Activated B cell treated with CpG ODN at 0.5 μM for 24 hours (primary cell): ENCODE results near the gene GEN1. TPM values are rescaled to one million over a fixed set of nuclear protein-coding genes. Genes with fewer than 3 reads are reported as not detected.
A peak's percentile ranks its signal among the peaks of the same experiment; 100 is the strongest.

Experiments used
- ATAC-seq: fragments of 200-7000 bp; cut with Tn5 transposase; one replicate; pipeline ENCODE4 v1.10.0; 2021; ENCODE audit warnings: low read depth, mild to moderate bottlenecking, moderate library complexity
- CTCF ChIA-PET: fragments of 350-600 bp; sonication (Branson Sonifier 250); formaldehyde crosslinking; loops from one replicate; lab custom pipeline; 2021; ENCODE audit warnings: antibody characterized with exemption; lab: Charles Lee
- POLR2A ChIA-PET: fragments of 350-600 bp; sonication (Branson Sonifier 250); formaldehyde crosslinking; loops from one replicate; lab custom pipeline; 2021; ENCODE audit warnings: antibody characterized with exemption; lab: Charles Lee
- DNase-seq: peaks from one replicate; pipeline ENCODE4 v3.0.0; 2022
- H3K27ac Mint-ChIP-seq: one replicate; pipeline ENCODE4 v1.8.0; 2020; ENCODE audit warnings: mixed read lengths
- H3K27me3 Mint-ChIP-seq: one replicate; pipeline ENCODE4 v1.8.0; 2021; ENCODE audit warnings: mixed read lengths
- H3K36me3 Mint-ChIP-seq: one replicate; pipeline ENCODE4 v1.8.0; 2021; ENCODE audit warnings: low read depth, mixed read lengths
- H3K4me1 Mint-ChIP-seq: one replicate; pipeline ENCODE4 v1.8.0; 2021; ENCODE audit warnings: mixed read lengths
- H3K4me3 Mint-ChIP-seq: one replicate; pipeline ENCODE4 v1.8.0; 2020; ENCODE audit warnings: mild to moderate bottlenecking, mixed read lengths
- H3K9me3 Mint-ChIP-seq: one replicate; pipeline ENCODE4 v1.8.0; 2020; ENCODE audit warnings: mixed read lengths
- intact Hi-C: fragments of 100-400 bp; cut with micrococcal nuclease; formaldehyde crosslinking; loops from one replicate; pipeline ENCODE4 v1.15.1; 2024
- total RNA-seq: library from RNA; stranded (reverse); gene quantifications from 2 replicates; pipeline ENCODE4 v1.2.3, GENCODE V29; 2022
- TF ChIP-seq, protein P1 (sequence below): fragments of 200-600 bp; IDR thresholded peaks from one replicate; pipeline ENCODE4 v1.8.0; 2022; ENCODE audit warnings: antibody characterized with exemption, mild to moderate bottlenecking

The GEN1 gene
- total RNA-seq, 1 donor from 2014 or later: 163 TPM

DNA sequence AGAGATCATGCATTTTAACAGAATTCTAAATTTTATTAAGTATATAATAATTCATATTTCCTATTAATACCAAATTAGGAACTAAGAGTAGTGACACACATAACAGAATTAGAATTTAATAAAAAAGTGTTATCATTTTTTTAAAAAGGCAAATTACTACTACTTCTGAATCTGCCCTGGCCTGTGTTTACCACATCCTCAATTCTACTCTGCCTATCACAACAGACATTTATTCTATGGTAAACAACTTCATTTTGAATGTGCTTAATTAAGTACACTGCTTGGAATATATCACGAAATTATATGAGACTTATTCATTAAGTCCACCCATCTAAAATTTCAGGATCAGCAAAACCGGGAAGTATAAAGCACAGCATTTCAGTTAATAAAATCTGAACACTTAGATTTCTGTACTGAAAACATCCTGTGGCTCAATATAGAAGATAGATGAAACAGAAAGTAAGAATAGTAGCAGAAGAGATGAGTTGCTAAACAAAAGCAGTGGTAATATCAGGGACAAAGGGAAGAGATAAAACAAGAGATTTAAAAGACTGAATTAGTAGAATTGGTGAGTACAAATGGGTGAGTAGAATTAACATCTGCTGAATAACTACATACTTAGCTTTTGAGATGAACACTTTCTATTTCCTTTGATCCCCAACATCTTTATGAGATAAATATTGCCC is 4.0 kb upstream of the GEN1 start:
- ATAC-seq (no peak), DNase-seq (no peak)
- Mint-ChIP-seq H3K4me3 (peak overlapping the region; percentile 36), H3K36me3 (peaks cover 43% of the 10 kb centered on the region), H3K27me3 (no peaks in the 10 kb centered on the region), H3K4me1 (peaks cover 54% of the 10 kb centered on the region), H3K9me3 (no peaks in the 10 kb centered on the region), H3K27ac (peak overlapping the region; percentile 74)
- intact Hi-C loops: loop anchor here (5.0 kb wide), 5 partner anchors 33 to 1597 kb away; partner anchors contain the start of gene RAD51AP2
- ChIA-PET CTCF (interaction anchor here (1.0 to 1.1 kb wide), 2 partner anchors 30 to 81 kb away, joined by 4 read pairs; no protein-coding TSS in a partner anchor), POLR2A (interaction anchor here (1.0 to 2.2 kb wide), 3 partner anchors 53 to 64 kb away, joined by 5 to 10 read pairs (median 5); no protein-coding TSS in a partner anchor)
- TF ChIP-seq, protein P1, sequence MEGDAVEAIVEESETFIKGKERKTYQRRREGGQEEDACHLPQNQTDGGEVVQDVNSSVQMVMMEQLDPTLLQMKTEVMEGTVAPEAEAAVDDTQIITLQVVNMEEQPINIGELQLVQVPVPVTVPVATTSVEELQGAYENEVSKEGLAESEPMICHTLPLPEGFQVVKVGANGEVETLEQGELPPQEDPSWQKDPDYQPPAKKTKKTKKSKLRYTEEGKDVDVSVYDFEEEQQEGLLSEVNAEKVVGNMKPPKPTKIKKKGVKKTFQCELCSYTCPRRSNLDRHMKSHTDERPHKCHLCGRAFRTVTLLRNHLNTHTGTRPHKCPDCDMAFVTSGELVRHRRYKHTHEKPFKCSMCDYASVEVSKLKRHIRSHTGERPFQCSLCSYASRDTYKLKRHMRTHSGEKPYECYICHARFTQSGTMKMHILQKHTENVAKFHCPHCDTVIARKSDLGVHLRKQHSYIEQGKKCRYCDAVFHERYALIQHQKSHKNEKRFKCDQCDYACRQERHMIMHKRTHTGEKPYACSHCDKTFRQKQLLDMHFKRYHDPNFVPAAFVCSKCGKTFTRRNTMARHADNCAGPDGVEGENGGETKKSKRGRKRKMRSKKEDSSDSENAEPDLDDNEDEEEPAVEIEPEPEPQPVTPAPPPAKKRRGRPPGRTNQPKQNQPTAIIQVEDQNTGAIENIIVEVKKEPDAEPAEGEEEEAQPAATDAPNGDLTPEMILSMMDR: no peak

DNA sequence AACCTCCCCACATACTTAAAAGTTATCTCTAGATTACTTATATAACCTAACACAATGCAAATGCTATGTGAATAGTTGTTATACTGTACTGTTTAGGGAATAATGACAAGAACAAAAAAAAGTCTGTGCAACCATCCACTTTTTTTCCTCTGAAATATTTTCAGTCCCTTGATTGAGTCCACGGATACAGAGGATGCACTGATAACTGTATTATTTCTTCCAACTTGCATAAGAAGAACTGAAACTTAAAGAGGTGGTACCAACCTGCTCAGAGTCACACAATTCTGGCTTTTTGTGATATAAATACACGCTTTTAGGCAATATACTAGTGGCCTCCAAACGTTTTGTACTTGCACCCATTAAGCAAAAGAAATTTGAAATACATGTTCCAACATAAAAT is 1.7 kb upstream of the GEN1 start:
- peaks cover 39% of the 10 kb centered on the region for H3K36me3 Mint-ChIP-seq
- no peak for DNase-seq
- no peaks in the 10 kb centered on the region for H3K9me3 Mint-ChIP-seq
- intact Hi-C loops: loop anchor here (1.0 to 5.0 kb wide), 10 partner anchors 9 to 1595 kb away; partner anchors contain the start of gene RAD51AP2
- H3K27me3 Mint-ChIP-seq: no peaks in the 10 kb centered on the region
- POLR2A ChIA-PET: interaction anchor here (1.6 to 2.4 kb wide), 2 partner anchors 71 to 77 kb away, joined by 19 to 25 read pairs; no protein-coding TSS in a partner anchor
- TF ChIP-seq, protein P1: no peak
- ATAC-seq: peak; percentile 22
- CTCF ChIA-PET: interaction anchor here (1.1 to 1.3 kb wide), 3 partner anchors 32 to 82 kb away, joined by 3 to 8 read pairs (median 4); no protein-coding TSS in a partner anchor
- peak overlapping the region; percentile 95 for H3K4me3 Mint-ChIP-seq
- peaks cover 62% of the 10 kb centered on the region for H3K4me1 Mint-ChIP-seq
- peak overlapping the region; percentile 80 for H3K27ac Mint-ChIP-seq

DNA sequence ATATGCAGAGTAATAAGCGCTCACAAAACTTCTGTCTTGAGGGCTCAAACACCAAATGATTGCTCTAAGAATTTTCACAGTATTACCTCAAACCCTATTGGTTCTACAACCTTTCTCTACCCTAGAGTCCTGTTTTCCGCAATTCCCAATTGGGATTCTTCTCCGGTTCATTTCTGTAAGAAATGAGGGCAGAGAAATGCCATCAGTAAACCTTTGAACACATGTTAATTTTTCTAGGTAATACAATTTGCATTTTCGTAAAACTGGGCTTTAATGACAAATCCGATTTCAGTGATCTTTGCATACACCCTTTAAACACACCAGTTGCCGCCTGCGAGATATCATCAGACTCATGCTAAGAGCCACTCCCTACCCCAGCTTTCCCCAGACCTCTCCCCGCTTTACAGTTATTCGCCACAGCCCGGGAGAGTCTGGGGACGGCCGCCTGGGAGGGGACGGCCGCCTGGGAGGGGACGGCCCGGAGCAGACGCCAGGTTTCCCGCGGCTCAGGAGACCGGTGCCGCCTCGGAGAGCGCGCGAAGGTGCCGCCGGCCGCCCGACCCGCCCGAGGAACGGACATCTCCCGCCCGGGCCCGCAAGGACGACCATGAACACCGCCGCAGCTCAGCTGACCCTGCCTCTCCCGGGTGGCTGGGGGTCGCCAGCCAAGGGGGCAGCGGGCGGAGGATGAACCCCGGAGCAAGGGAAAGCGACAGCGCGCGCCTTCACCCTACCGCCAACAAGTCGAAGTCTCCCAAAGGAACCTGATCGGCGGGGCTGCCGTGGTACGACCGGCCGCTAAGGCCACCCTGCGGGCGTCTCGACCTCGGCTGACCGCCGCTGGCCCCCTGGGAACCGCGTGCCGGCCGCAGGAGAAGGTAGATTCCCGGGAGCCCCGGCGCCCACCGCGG is 791 bp upstream of the GEN1 start:
- H3K27me3 Mint-ChIP-seq: no peaks in the 10 kb centered on the region
- ChIA-PET POLR2A (interaction anchor here (0.6 to 5.0 kb wide), 35 partner anchors 9 to 1122 kb away, joined by 3 to 118 read pairs (median 4); partner anchors contain the start of genes KCNS3 and MSGN1), CTCF (interaction anchor here (1.2 to 1.7 kb wide), 5 partner anchors 33 to 78 kb away, joined by 4 to 7 read pairs (median 5); no protein-coding TSS in a partner anchor)
- H3K4me3 Mint-ChIP-seq: peak overlapping the region; percentile 95
- DNase-seq: no peak
- H3K36me3 Mint-ChIP-seq: peaks cover 35% of the 10 kb centered on the region
- TF ChIP-seq, protein P1: no peak
- peak; percentile 35 for ATAC-seq
- peak overlapping the region; percentile 80 for H3K27ac Mint-ChIP-seq
- intact Hi-C loops: loop anchor here (1.0 to 5.0 kb wide), 10 partner anchors 10 to 1594 kb away; partner anchors contain the start of gene RAD51AP2
- no peaks in the 10 kb centered on the region for H3K9me3 Mint-ChIP-seq
- H3K4me1 Mint-ChIP-seq: peaks cover 62% of the 10 kb centered on the region

DNA sequence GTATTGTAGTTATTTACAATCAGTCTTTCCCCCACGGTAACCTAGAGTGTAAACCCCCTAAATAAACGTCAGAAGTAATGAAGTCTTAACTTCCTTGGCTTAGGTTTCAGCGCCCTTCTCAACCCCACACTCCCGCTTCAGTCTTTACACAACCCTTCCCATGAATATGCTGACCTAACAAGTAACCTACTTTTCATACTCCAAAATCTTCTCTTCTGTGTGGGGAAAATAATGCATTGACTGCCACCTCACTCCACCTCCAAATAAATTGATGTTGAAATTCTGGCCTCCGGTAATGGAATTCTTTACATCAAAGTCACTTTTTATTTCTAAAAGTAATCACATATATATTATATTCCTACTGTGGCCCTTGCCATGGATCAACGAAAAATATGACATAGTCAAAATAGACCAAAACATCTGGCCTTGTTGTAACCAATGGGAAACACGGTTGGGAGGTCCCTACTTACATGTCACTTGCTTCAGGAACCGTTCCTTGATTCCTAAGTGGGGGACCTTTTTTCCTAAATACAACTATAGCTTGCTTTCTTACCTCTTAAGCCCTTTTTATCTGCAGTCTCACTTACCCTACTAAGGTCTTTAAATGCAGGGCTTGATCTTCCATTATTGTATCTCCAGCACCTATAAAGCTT is 961 bp downstream of the GEN1 start:
- CTCF ChIA-PET: interaction anchor here (1.7 to 2.0 kb wide), 2 partner anchors 58 to 76 kb away, joined by 7 to 10 read pairs; no protein-coding TSS in a partner anchor
- H3K9me3 Mint-ChIP-seq: no peaks in the 10 kb centered on the region
- ATAC-seq: no peak
- peak overlapping the region; percentile 95 for H3K27ac Mint-ChIP-seq
- POLR2A ChIA-PET: interaction anchor here (1.1 to 5.0 kb wide), 8 partner anchors 13 to 76 kb away, joined by 4 to 118 read pairs (median 17); no protein-coding TSS in a partner anchor
- DNase-seq: no peak
- no peaks in the 10 kb centered on the region for H3K27me3 Mint-ChIP-seq
- H3K36me3 Mint-ChIP-seq: peaks cover 34% of the 10 kb centered on the region
- peaks cover 59% of the 10 kb centered on the region for H3K4me1 Mint-ChIP-seq
- TF ChIP-seq, protein P1: no peak
- intact Hi-C loops: loop anchor here (2.0 to 5.0 kb wide), 6 partner anchors 16 to 1592 kb away; partner anchors contain the start of gene RAD51AP2
- H3K4me3 Mint-ChIP-seq: peak overlapping the region; percentile 95
